Panc1 (cell line): Measurements from ENCODE around the gene PPP1R9B.

Experiments used
- CTCF ChIP-seq: fragments of 450-650 bp; IDR thresholded peaks from 2 replicates; pipeline ENCODE4 v1.5.1; 2017; ENCODE audit warnings: mild to moderate bottlenecking
- POLR2AphosphoS5 ChIP-seq: IDR thresholded peaks from 2 replicates; pipeline ENCODE4 v1.6.1; 2012; ENCODE audit warnings: mild to moderate bottlenecking, low read depth, low read length, moderate library complexity
- TCF7L2 ChIP-seq: IDR thresholded peaks from 2 replicates; pipeline ENCODE4 v1.6.1; 2011; ENCODE audit warnings: mild to moderate bottlenecking, low read depth, low read length, inconsistent platforms

- TF ChIP-seq CTCF, result no peak
- no peak for TF ChIP-seq POLR2AphosphoS5
- no peak for TF ChIP-seq TCF7L2
These were observed 15.0 kb downstream of the PPP1R9B start for GRCh38 chr17:50135316-50136095.
